Cardiac septum (tissue), 1 donor: ENCODE results near the gene TIMP2. TPM values are rescaled to one million over a fixed set of nuclear protein-coding genes. Genes with fewer than 3 reads are reported as not detected.

ENCODE experiments used
- DNase-seq: peaks from one replicate; pipeline ENCODE4 v3.0.0-alpha.2; 2020; ENCODE audit warnings: low spot score
- intact Hi-C: fragments of 100-400 bp; cut with DNase I; formaldehyde crosslinking; loops from one replicate; pipeline ENCODE4 v1.14.0; 2022
- total RNA-seq: library from RNA; stranded (reverse); fragmentation: NEBNext Ultra II Directional; extraction: Animal tissue kit (Norgen Biotek cat#: 25700); gene quantifications from one replicate; pipeline ENCODE4 v1.2.1, GENCODE V29; 2021
- donor health status: DM: no; HTN: no; CAD: no.

The TIMP2 gene
- total RNA-seq, 1 donor from 2014 or later: 95.5 TPM

GRCh38 chr17:78826836-78827509, 98.2 kb downstream of the TIMP2 start:
- intact Hi-C loops: no loop called here
- peak; percentile 85 for DNase-seq

GRCh38 chr17:78826421-78826820, 98.8 kb downstream of the TIMP2 start:
- intact Hi-C loops: no loop called here
- DNase-seq: no peak

GRCh38 chr17:78825696-78826095, 99.5 kb downstream of the TIMP2 start:
- DNase-seq: no peak
- intact Hi-C loops: no loop called here

GRCh38 chr17:78824240-78824639, 100.9 kb downstream of the TIMP2 start:
- intact Hi-C loops: no loop called here
- DNase-seq: no peak

- DNase-seq: no peak
- intact Hi-C loops: no loop called here
Observed at GRCh38 chr17:78823282-78824046, 101.7 kb downstream of the TIMP2 start.

GRCh38 chr17:78822552-78822951, 102.6 kb downstream of the TIMP2 start:
- DNase-seq: no peak
- intact Hi-C loops: no loop called here

- no peak for DNase-seq
Observed at GRCh38 chr17:78821961-78822360, 103.2 kb downstream of the TIMP2 start.

GRCh38 chr17:78820841-78821240, 104.3 kb downstream of the TIMP2 start:
- no peak for DNase-seq
- intact Hi-C loops: no loop called here

More at GRCh38 chr17:78821961-78822360, 103.2 kb downstream of the TIMP2 start:
- intact Hi-C loops: no loop called here

- no peak for DNase-seq
- intact Hi-C loops: no loop called here
Observed at GRCh38 chr17:78819806-78820792, 105.1 kb downstream of the TIMP2 start.

GRCh38 chr17:78819402-78819801, 105.8 kb downstream of the TIMP2 start:
- no peak for DNase-seq

GRCh38 chr17:78818932-78819331, 106.3 kb downstream of the TIMP2 start:
- no peak for DNase-seq
- intact Hi-C loops: no loop called here

More at GRCh38 chr17:78819402-78819801, 105.8 kb downstream of the TIMP2 start:
- intact Hi-C loops: no loop called here

GRCh38 chr17:78818152-78818846, 106.9 kb downstream of the TIMP2 start:
- intact Hi-C loops: no loop called here

GRCh38 chr17:78817123-78817522, 108.1 kb downstream of the TIMP2 start:
- intact Hi-C loops: no loop called here

More at GRCh38 chr17:78818152-78818846, 106.9 kb downstream of the TIMP2 start:
- DNase-seq: no peak

GRCh38 chr17:78815696-78816095, 109.5 kb downstream of the TIMP2 start:
- intact Hi-C loops: no loop called here
- DNase-seq: no peak

More at GRCh38 chr17:78817123-78817522, 108.1 kb downstream of the TIMP2 start:
- DNase-seq: no peak

GRCh38 chr17:78812855-78813254, 112.3 kb downstream of the TIMP2 start:
- intact Hi-C loops: no loop called here
- DNase-seq: no peak

- DNase-seq: no peak
- intact Hi-C loops: no loop called here
Observed at GRCh38 chr17:78808163-78808562, 117.0 kb downstream of the TIMP2 start.

GRCh38 chr17:78806451-78806850, 118.7 kb downstream of the TIMP2 start:
- intact Hi-C loops: no loop called here
- DNase-seq: no peak

GRCh38 chr17:78805301-78805700, 119.9 kb downstream of the TIMP2 start:
- no peak for DNase-seq
- intact Hi-C loops: no loop called here

- DNase-seq: no peak
Observed at GRCh38 chr17:78804777-78805176, 120.4 kb downstream of the TIMP2 start.

More at GRCh38 chr17:78804777-78805176, 120.4 kb downstream of the TIMP2 start:
- intact Hi-C loops: no loop called here
